CD4-positive, alpha-beta T cell treated with Interleukin-17A for 4 hours (primary cell): Measurements from ENCODE around the gene KRTAP5-1.

ENCODE experiments used
- DNase-seq: peaks from one replicate; pipeline ENCODE4 v3.0.0-alpha.2; 2020; ENCODE audit warnings: mixed read lengths

The KRTAP5-1 gene

GRCh38 chr11:1542267-1542666, 42.8 kb downstream of the KRTAP5-1 start:
- DNase-seq, result no peak

DNA sequence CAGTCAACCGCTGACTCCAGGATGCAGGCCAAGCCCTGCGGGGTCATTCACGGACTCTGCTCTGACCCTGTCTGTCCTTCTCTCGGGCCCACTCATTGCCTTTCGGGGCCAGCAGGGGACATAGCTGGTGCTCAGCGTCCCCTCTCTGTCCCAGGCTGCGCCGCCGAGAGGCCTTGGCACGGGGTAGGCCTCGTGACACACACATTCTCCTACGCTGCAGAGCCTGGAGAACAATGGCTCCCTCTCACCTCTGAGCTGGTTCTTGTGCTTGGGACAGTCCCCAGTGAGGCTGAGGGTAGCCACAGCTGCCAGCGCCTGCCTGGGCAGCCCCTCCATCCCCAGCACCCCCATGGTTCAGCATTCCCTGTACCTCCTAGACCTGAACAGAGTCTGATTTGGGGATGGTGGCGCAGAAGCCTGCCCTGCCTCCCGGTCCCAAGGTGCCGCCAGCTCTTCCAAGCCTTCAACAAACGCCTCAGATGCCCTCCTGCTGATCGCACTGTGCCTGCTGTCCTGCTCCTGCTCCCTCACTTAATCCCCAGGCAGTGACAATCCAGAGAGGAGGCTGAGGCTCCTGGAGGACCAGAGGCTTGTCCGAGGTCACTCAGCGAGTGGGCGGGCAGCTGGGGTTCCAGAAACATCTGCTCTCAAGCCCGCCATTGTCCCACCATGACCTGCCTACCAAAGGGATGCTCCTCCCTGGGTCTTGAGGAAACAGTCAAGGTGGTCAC, 43.4 kb downstream of the KRTAP5-1 start:
- DNase-seq, result no peak

- no peak for DNase-seq
Observed at GRCh38 chr11:1540074-1540473, 45.0 kb downstream of the KRTAP5-1 start.

DNA sequence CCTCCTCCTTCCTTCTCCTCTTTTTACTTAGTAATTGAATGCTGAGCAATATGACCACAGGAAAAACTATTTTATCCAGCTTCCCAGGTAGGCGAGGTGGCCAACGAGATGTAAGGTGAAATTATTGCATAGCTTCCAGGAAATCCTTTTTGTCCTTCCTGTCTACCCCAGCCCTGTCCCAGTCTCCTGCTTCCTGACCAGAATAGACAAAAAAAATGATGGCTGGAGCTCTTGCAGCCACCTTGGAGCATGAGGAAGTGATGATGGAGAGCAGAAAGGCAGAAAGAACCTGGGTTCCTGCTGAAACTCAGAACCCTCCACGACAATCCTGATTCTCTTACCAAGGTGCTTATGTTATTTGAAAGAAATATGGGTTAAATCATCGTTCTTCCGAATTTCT, 46.9 kb downstream of the KRTAP5-1 start:
- no peak for DNase-seq

GRCh38 chr11:1536065-1536843, 48.8 kb downstream of the KRTAP5-1 start:
- no peak for DNase-seq

GRCh38 chr11:1534682-1535081, 50.4 kb downstream of the KRTAP5-1 start:
- DNase-seq, result no peak
